SK-N-SH (cell line): ENCODE results near the gene DCK.

Experiments used
- MEF2A ChIP-seq: IDR thresholded peaks from 2 replicates; pipeline ENCODE4 v1.4.0; 2012; ENCODE audit warnings: low read depth, borderline replicate concordance
- RFX5 ChIP-seq: IDR thresholded peaks from 2 replicates; pipeline ENCODE4 v1.6.1; 2012; ENCODE audit warnings: mild to moderate bottlenecking, improper control_type of control experiment, low read length
- SMC3 ChIP-seq: IDR thresholded peaks from 2 replicates; pipeline ENCODE4 v1.6.1; 2012; ENCODE audit warnings: low read depth, low read length, improper control_type of control experiment
- TF ChIP-seq, protein P1 (sequence below): IDR thresholded peaks from 2 replicates; pipeline ENCODE4 v1.4.0; 2012; ENCODE audit warnings: low read depth
- TF ChIP-seq, protein P2 (sequence below): IDR thresholded peaks from 2 replicates; pipeline ENCODE4 v1.4.0; 2012; ENCODE audit warnings: low read depth, borderline replicate concordance

DNA sequence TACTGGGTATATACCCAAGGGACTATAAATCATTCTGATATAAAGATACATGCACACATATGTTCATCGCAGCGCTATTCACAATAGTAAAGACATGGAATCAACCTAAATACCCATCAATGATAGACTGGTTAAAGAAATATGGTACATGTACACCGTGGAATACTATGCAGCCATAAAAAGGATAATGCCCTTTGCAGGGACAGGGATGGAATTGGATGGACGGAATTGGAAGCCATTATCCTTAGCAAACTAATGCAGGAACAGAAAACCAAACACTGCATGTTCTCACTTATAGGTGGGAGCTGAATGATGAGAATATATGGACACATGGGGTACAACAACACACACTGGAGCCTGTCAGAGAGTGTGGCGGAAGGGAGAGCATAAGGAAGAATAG is 55.9 kb downstream of the DCK start:
- TF ChIP-seq, protein P1, sequence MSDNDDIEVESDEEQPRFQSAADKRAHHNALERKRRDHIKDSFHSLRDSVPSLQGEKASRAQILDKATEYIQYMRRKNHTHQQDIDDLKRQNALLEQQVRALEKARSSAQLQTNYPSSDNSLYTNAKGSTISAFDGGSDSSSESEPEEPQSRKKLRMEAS, result no peak
- TF ChIP-seq, protein P2, sequence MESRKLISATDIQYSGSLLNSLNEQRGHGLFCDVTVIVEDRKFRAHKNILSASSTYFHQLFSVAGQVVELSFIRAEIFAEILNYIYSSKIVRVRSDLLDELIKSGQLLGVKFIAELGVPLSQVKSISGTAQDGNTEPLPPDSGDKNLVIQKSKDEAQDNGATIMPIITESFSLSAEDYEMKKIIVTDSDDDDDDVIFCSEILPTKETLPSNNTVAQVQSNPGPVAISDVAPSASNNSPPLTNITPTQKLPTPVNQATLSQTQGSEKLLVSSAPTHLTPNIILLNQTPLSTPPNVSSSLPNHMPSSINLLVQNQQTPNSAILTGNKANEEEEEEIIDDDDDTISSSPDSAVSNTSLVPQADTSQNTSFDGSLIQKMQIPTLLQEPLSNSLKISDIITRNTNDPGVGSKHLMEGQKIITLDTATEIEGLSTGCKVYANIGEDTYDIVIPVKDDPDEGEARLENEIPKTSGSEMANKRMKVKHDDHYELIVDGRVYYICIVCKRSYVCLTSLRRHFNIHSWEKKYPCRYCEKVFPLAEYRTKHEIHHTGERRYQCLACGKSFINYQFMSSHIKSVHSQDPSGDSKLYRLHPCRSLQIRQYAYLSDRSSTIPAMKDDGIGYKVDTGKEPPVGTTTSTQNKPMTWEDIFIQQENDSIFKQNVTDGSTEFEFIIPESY, result no peak
- TF ChIP-seq MEF2A, result no peak
- no peak for TF ChIP-seq RFX5
- no peak for TF ChIP-seq SMC3
